Measurements from ENCODE around the gene SH3RF3. TPM values are rescaled to one million over a fixed set of nuclear protein-coding genes. Genes with fewer than 3 reads are reported as not detected.

The SH3RF3 gene
- total RNA-seq, 4 donors from 2014 or later, result 5.3 to 10.0 (median 8.0) TPM

DNA sequence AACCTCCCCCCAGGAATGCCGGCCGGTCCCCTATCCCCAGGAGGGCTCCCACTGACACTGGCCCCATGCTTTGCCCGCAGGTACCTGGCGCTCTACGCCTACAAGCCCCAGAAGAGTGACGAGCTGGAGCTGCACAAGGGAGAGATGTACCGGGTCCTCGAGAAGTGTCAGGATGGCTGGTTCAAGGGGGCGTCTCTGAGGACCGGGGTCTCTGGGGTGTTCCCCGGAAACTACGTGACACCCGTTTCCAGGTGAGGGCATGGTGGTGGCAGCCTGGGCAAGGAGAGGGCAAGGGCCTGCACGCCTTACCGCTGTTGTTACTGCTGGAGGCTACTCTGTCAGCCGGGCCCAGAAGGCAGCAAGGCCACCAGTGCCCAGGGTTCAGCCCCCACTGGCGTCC lies 303.4 kb downstream of the SH3RF3 start:
- TF ChIP-seq, protein P1, sequence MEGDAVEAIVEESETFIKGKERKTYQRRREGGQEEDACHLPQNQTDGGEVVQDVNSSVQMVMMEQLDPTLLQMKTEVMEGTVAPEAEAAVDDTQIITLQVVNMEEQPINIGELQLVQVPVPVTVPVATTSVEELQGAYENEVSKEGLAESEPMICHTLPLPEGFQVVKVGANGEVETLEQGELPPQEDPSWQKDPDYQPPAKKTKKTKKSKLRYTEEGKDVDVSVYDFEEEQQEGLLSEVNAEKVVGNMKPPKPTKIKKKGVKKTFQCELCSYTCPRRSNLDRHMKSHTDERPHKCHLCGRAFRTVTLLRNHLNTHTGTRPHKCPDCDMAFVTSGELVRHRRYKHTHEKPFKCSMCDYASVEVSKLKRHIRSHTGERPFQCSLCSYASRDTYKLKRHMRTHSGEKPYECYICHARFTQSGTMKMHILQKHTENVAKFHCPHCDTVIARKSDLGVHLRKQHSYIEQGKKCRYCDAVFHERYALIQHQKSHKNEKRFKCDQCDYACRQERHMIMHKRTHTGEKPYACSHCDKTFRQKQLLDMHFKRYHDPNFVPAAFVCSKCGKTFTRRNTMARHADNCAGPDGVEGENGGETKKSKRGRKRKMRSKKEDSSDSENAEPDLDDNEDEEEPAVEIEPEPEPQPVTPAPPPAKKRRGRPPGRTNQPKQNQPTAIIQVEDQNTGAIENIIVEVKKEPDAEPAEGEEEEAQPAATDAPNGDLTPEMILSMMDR (IDR thresholded peaks at IDR 0.05; ENCODE audit: low read depth), result no peak

DNA sequence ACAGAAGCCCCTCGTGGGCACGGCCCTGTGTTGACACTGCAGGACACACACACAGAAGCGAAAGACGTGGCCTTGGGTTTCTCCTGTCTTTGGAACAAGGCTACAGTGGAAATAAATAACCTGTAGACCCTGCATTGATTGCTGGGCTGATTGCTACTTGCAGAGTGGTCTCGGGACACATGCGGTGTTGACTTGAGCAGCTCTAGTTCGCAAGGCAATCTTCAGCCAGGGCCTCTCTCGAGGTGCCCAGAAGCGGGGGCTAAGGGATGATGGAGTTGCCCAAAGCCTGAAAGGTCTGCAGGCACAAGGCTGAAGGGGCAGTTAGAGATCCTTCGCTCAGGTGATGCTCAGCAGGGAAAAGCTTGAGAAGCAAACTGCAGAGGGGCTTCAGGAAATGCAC lies 304.5 kb downstream of the SH3RF3 start:
- TF ChIP-seq, protein P1 (IDR thresholded peaks at IDR 0.05; ENCODE audit: low read depth), result no peak

DNA sequence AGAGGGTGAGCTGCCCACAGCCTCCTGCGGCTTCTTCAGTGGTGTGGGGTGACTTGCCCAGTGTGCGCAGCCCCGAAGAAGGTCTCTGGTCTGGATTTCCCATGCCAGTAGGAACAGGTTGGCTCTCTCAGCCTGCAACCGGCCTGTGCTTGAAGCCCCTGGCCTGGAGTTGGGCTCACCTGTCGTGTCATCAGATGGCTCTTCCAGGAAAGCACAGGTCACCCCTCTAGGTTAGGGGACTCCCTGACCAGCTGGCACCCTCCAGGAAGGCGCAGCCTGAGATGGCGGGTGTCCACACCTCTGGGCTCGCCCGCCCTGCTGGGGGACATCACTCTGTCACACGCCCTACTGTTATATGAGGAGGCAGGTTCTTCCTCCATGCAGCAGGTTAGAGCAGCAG lies 304.9 kb downstream of the SH3RF3 start:
- TF ChIP-seq, protein P1 (IDR thresholded peaks at IDR 0.05; ENCODE audit: low read depth), result no peak

DNA sequence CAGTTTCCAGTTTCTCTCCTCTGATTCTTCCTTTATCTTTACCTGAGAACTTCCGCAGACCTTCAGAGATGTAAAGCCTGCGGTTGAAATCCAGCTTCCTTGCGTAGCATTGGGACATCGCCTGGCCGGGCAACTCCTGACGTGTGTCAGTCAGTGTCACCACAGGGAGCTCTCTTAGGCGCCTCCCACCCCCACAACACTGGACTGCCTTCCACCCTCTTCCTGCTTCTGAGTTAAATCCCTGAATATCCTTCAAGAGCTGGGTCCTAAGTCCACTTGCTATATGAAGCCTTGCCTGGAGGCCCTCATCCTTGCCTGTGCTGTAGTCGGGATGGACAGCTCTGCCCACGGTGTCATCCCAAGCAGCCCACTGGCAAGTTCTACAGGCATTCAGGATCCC lies 305.3 kb downstream of the SH3RF3 start:
- TF ChIP-seq, protein P1 (IDR thresholded peaks at IDR 0.05; ENCODE audit: low read depth), result no peak

DNA sequence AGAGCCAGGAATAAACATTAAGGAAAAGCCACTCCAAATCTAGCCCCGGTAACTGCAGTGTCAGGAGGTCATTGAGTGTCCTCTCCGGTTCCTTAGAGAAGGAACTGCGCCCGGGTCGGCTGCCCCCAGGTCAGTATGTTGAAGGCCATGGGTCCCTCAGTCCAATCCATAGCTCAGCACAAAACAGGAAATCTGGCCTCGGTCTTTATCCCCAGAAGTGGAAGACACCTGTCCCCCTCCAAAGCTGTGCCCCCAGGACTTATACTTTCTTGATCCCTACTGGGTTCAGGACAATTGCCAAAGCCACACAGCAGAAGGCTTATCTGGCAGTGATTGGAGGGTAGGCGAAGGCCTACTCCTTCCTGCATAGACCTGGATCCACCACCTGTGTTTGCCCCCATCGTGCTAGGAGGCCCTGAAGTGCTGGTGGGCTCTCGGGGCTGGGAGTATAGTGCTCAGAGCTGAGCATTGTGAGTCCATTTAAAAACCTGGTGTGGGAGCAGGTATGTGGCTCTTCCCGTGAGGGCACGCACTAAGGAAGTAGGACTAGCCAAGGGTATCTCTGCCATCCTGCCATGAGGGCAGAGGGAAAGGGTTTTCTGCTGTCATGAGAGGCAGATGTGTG lies 306.2 kb downstream of the SH3RF3 start:
- TF ChIP-seq, protein P1 (IDR thresholded peaks at IDR 0.05; ENCODE audit: low read depth), result no peak

DNA sequence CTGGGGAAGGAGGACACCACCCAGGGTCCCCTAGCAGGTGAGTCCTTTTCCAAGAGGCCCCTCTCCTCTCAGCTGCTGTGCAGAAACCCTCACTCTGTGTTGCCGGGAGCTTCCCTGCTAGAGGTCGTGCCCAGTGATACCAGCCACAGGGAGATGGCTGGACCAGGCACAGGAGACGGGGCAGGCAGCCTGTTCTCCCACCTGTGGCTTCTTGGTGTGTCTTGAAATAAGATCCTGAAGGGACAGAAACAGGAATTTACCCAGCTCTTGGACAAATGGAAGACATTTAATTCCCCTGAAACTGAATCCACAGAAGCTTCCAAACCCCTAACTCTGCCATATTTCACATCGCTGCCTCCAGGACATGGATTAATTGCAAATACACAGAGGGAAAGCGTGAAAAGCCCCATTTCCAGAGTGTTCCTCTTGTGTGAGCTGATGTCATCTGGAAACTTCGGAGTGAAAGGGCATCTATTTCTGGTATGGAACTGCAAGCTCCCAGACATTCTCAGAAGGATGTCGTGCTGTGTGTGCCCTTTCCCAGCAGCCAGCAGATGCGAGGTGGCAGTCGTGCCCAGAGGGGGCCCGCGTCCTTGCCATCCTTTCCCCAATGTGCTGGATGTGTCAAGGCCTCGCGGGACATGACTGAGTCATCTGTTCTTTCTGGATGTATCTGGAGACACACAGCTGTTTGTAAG lies 307.0 kb downstream of the SH3RF3 start:
- TF ChIP-seq, protein P1 (IDR thresholded peaks at IDR 0.05; ENCODE audit: low read depth), result no peak

DNA sequence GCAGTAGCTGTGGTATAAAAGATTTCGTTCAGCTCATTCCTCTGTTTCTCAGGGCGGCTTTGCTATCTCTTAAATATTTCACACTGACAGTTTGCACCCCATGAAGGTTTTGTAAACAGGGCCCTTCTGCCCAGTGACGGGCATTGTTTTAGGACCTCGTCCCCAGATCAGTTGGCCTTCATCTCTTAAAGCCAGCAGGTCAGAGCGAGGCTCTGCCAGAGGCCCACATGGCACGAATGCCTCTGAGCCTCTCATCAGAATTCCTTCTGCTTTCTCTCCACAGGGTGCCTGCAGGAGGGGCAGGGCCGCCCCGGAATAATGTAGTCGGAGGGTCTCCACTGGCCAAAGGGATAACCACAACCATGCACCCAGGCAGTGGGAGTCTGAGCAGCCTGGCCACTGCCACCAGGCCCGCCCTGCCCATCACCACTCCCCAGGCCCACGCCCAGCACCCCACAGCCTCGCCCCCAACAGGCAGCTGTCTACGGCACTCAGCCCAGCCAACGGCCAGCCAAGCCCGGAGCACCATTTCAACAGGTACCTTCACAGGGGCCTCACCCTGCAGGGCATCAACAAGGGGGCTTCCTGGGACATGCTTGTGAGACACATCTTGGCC lies 307.7 kb downstream of the SH3RF3 start:
- TF ChIP-seq, protein P1 (IDR thresholded peaks at IDR 0.05; ENCODE audit: low read depth), result no peak
